H9 (cell line): ENCODE measurements around the gene SPOP. TPM values are rescaled to one million over a fixed set of nuclear protein-coding genes. Genes with fewer than 3 reads are reported as not detected.

ENCODE experiments used
- DNase-seq: peaks from one replicate; pipeline ENCODE4 v3.0.0-alpha.2; 2017
- H2AFZ ChIP-seq: one replicate; pipeline ENCODE4 v1.6.1; 2013; ENCODE audit warnings: mild to moderate bottlenecking, low read length, control low read depth, moderate library complexity
- H2AK5ac ChIP-seq: 2 replicates; pipeline ENCODE4 v1.6.1; 2013; ENCODE audit warnings: low read length, control low read depth, mixed read lengths; ENCODE audit not compliant: insufficient read length
- H2BK120ac ChIP-seq: one replicate; pipeline ENCODE4 v1.6.1; 2013; ENCODE audit warnings: low read depth, mild to moderate bottlenecking, low read length, control low read depth, inconsistent platforms; ENCODE audit not compliant: poor library complexity, severe bottlenecking
- H2BK12ac ChIP-seq: 2 replicates; pipeline ENCODE4 v1.6.1; 2013; ENCODE audit warnings: low read length, control low read depth, mixed read lengths, low read depth; ENCODE audit not compliant: insufficient read length
- H2BK15ac ChIP-seq: 2 replicates; pipeline ENCODE4 v1.6.1; 2013; ENCODE audit warnings: low read depth, low read length, control low read depth
- H2BK20ac ChIP-seq: one replicate; pipeline ENCODE4 v1.6.1; 2013; ENCODE audit warnings: low read depth, mild to moderate bottlenecking, low read length, control low read depth, inconsistent platforms; ENCODE audit not compliant: poor library complexity, severe bottlenecking
- H2BK5ac ChIP-seq: 2 replicates; pipeline ENCODE4 v1.6.1; 2013; ENCODE audit warnings: low read length, control low read depth, mixed read lengths; ENCODE audit not compliant: insufficient read length
- H3K14ac ChIP-seq: 2 replicates; pipeline ENCODE4 v1.6.1; 2013; ENCODE audit warnings: low read length, control low read depth; ENCODE audit not compliant: insufficient read depth
- H3K18ac ChIP-seq: 2 replicates; pipeline ENCODE4 v1.6.1; 2013; ENCODE audit warnings: low read depth, mild to moderate bottlenecking, mixed read lengths, low read length, control low read depth; ENCODE audit not compliant: insufficient read length
- H3K23ac ChIP-seq: 2 replicates; pipeline ENCODE4 v1.6.1; 2013; ENCODE audit warnings: low read length, control low read depth, mixed read lengths, low read depth; ENCODE audit not compliant: insufficient read length
- H3K23me2 ChIP-seq: 2 replicates; pipeline ENCODE4 v1.6.1; 2013; ENCODE audit warnings: low read depth, mild to moderate bottlenecking, mixed read lengths, low read length, control low read depth; ENCODE audit not compliant: insufficient read length, poor library complexity, severe bottlenecking
- H3K27ac ChIP-seq: 2 replicates; pipeline ENCODE4 v1.5.1; 2013; ENCODE audit warnings: low read length, control low read depth, mixed read lengths, low read depth; ENCODE audit not compliant: insufficient read length
- H3K27me3 ChIP-seq: 2 replicates; pipeline ENCODE4 v1.6.1; 2013; ENCODE audit warnings: low read length, control low read depth, inconsistent platforms; ENCODE audit not compliant: insufficient read depth
- H3K4ac ChIP-seq: 2 replicates; pipeline ENCODE4 v1.6.1; 2013; ENCODE audit warnings: low read depth, mild to moderate bottlenecking, control low read depth, inconsistent platforms, low read length, moderate library complexity
- H3K4me1 ChIP-seq: 2 replicates; pipeline ENCODE4 v1.6.1; 2013; ENCODE audit warnings: low read length, control low read depth, inconsistent platforms; ENCODE audit not compliant: insufficient read depth
- H3K4me2 ChIP-seq: 2 replicates; pipeline ENCODE4 v1.6.1; 2013; ENCODE audit warnings: low read length, control low read depth, mixed read lengths; ENCODE audit not compliant: insufficient read length, insufficient read depth
- H3K56ac ChIP-seq: 2 replicates; pipeline ENCODE4 v1.6.1; 2013; ENCODE audit warnings: low read depth, mild to moderate bottlenecking, mixed read lengths, low read length, control low read depth; ENCODE audit not compliant: insufficient read length
- H3K79me1 ChIP-seq: 2 replicates; pipeline ENCODE4 v1.6.1; 2013; ENCODE audit warnings: low read depth, mild to moderate bottlenecking, moderate library complexity, low read length, control low read depth, inconsistent platforms; ENCODE audit not compliant: insufficient read depth, poor library complexity, severe bottlenecking
- H3K79me2 ChIP-seq: 2 replicates; pipeline ENCODE4 v1.6.1; 2013; ENCODE audit warnings: low read length, control low read depth, inconsistent platforms; ENCODE audit not compliant: insufficient read depth
- H3K9ac ChIP-seq: 2 replicates; pipeline ENCODE4 v1.6.1; 2013; ENCODE audit warnings: low read length, control low read depth, mixed read lengths; ENCODE audit not compliant: insufficient read length; ENCODE audit errors: extremely low read depth
- H3K9me3 ChIP-seq: one replicate; pipeline ENCODE4 v1.6.1; 2013; ENCODE audit warnings: low read depth, low read length, inconsistent platforms; ENCODE audit not compliant: control insufficient read depth
- H3T11ph ChIP-seq: one replicate; pipeline ENCODE4 v1.6.1; 2013; ENCODE audit warnings: mild to moderate bottlenecking, low read length, control low read depth, inconsistent platforms
- H4K20me1 ChIP-seq: one replicate; pipeline ENCODE4 v1.6.1; 2013; ENCODE audit not compliant: control insufficient read depth, insufficient read length, insufficient read depth
- H4K5ac ChIP-seq: 2 replicates; pipeline ENCODE4 v1.6.1; 2013; ENCODE audit warnings: low read depth, mild to moderate bottlenecking, mixed read lengths, low read length, control low read depth; ENCODE audit not compliant: insufficient read length
- H4K8ac ChIP-seq: replicated peaks from 2 replicates; pipeline ENCODE4 v1.6.1; 2013; ENCODE audit warnings: low read length, control low read depth, mixed read lengths, low read depth; ENCODE audit not compliant: insufficient read length
- H4K91ac ChIP-seq: 2 replicates; pipeline ENCODE4 v1.6.1; 2013; ENCODE audit warnings: low read depth, mild to moderate bottlenecking, moderate library complexity, mixed read lengths, low read length, control low read depth; ENCODE audit not compliant: insufficient read length
- H3K27ac Mint-ChIP-seq, 3 experiments: 2 replicates in 2 of 3; 3 replicates in 1 of 3; pipeline ENCODE4 v1.8.0; 2020 to 2021; ENCODE audit warnings: mixed read lengths in 3 of 3, mild to moderate bottlenecking in 1 of 3, moderate library complexity in 1 of 3
- H3K27me3 Mint-ChIP-seq: 2 replicates; pipeline ENCODE4 v1.8.0; 2021; ENCODE audit warnings: low read depth, mild to moderate bottlenecking, moderate library complexity, mixed read lengths
- H3K36me3 Mint-ChIP-seq, 3 experiments: 2 replicates in 2 of 3; 3 replicates in 1 of 3; pipeline ENCODE4 v1.8.0; 2020 to 2021; ENCODE audit warnings: low read depth in 3 of 3, mixed read lengths in 3 of 3; ENCODE audit not compliant: insufficient read depth in 1 of 3
- H3K4me1 Mint-ChIP-seq, 2 experiments: 2 replicates each; pipeline ENCODE4 v1.8.0; 2020; ENCODE audit warnings: mixed read lengths in 2 of 2
- H3K4me3 Mint-ChIP-seq, 2 experiments: 2 replicates in 1 of 2; 3 replicates in 1 of 2; pipeline ENCODE4 v1.8.0; 2020 to 2021; ENCODE audit warnings: mild to moderate bottlenecking in 2 of 2, mixed read lengths in 2 of 2, moderate library complexity in 1 of 2
- H3K9me3 Mint-ChIP-seq, 2 experiments: 2 replicates in 1 of 2; 3 replicates in 1 of 2; pipeline ENCODE4 v1.8.0; 2020; ENCODE audit warnings: mild to moderate bottlenecking in 2 of 2, mixed read lengths in 2 of 2, moderate library complexity in 1 of 2
- CTCF ChIP-seq: fragments of 200-600 bp; sonication (generic); conservative IDR thresholded peaks from 3 replicates; pipeline ENCODE4 v1.8.0; 2021; ENCODE audit warnings: antibody characterized with exemption, mild to moderate bottlenecking
- WGBS: extraction: QIAGEN DNeasy Blood & Tissue Kit; methylation state at CpG from one replicate; pipeline ENCODE4 v1.1.7; 2013; ENCODE audit warnings: missing lambda C conversion rate, low lambda C conversion rate, mixed read lengths; ENCODE audit not compliant: insufficient read length; ENCODE audit errors: extremely low coverage; 5-methylcytosine and 5-hydroxymethylcytosine counted together
- total RNA-seq: library from RNA; stranded (reverse); gene quantifications from 2 replicates; pipeline ENCODE4 v1.2.1, GENCODE V29; 2021

SPOP gene
- total RNA-seq, 1 experiment from 2014 or later: 33.7 TPM

DNA sequence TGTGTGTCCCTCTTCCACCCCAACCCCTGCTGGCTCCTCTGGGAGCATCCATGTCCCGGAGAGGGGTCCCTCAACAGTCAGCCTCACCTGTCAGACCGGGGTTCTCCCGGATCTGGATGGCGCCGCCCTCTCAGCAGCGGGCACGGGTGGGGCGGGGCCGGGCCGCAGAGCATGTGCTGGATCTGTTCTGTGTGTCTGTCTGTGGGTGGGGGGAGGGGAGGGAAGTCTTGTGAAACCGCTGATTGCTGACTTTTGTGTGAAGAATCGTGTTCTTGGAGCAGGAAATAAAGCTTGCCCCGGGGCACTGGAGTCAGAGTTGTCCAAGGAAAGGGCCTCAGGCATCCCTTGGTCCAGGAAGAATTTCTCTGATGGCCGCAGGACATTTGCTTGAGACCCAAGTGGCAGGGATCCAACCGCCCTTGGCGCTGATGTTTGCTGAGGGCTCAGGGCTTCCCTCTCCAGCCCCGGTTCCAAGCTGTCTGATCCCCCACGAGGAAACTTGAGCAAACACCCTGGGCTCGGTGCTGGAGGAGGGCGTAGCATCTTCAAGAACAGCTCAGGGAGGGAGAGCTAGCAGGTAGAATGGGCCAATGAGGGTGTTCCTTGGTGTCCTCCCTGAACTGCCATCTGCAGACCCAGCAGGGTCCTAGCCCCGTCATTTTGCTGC, 97.7 kb downstream of the SPOP start:
- H3K14ac ChIP-seq: no peak overlapping the region
- no peak overlapping the region for H2BK15ac ChIP-seq
- Mint-ChIP-seq H3K4me1 (peaks cover 16 to 22% of the 10 kb centered on the region in 2 experiments), H3K27me3 (peaks cover 23% of the 10 kb centered on the region), H3K4me3 (no peak overlapping the region; a peak in 1 of 5 replicates), H3K36me3 (no peaks in the 10 kb centered on the region), H3K9me3 (no peaks in the 10 kb centered on the region; a peak in 1 of 5 replicates), H3K27ac (no peak overlapping the region; a peak in 1 of 7 replicates)
- H3K9ac ChIP-seq: no peak overlapping the region
- H3K79me2 ChIP-seq: no peaks in the 10 kb centered on the region
- H2BK20ac ChIP-seq: no peak overlapping the region
- H2BK120ac ChIP-seq: no peak overlapping the region
- no peak overlapping the region for H3K23ac ChIP-seq
- no peak overlapping the region for H3K18ac ChIP-seq
- no peak overlapping the region for H2AFZ ChIP-seq
- no peak overlapping the region for H4K8ac ChIP-seq
- peaks cover 3% of the 10 kb centered on the region; the same call in 1 of the 2 replicates for H3K27me3 ChIP-seq
- H2BK12ac ChIP-seq: no peak overlapping the region
- no peak overlapping the region for H3K4ac ChIP-seq
- no CpG with 5 or more reads among the region's 21 CpGs for WGBS
- no peaks in the 10 kb centered on the region for H4K20me1 ChIP-seq
- H3K27ac ChIP-seq: no peak overlapping the region
- no peak for TF ChIP-seq CTCF
- peaks cover 4% of the 10 kb centered on the region for H3K23me2 ChIP-seq
- no peaks in the 10 kb centered on the region for H3K9me3 ChIP-seq
- no peaks in the 10 kb centered on the region for H3K79me1 ChIP-seq
- no peak overlapping the region for H3K4me2 ChIP-seq
- peaks cover 3% of the 10 kb centered on the region; the same call in 1 of the 2 replicates for H3K4me1 ChIP-seq
- no peak for DNase-seq
- H3T11ph ChIP-seq: no peak overlapping the region
- no peak overlapping the region for H2BK5ac ChIP-seq
- H3K56ac ChIP-seq: no peak overlapping the region
- H2AK5ac ChIP-seq: no peak overlapping the region
- no peak overlapping the region for H4K91ac ChIP-seq
- no peak overlapping the region for H4K5ac ChIP-seq
